Measurements from ENCODE around the gene BBS1. TPM values are rescaled to one million over a fixed set of nuclear protein-coding genes. Genes with fewer than 3 reads are reported as not detected.

The BBS1 gene
- total RNA-seq, 1 experiment from 2014 or later: 29.8 TPM

GRCh38 chr11:66562275-66562674 lies 51.8 kb downstream of the BBS1 start:
- Histone ChIP-seq H4K20me1 (ENCODE audit: insufficient read depth) (no peaks in the 10 kb centered on the region), H3K36me3 (ENCODE audit: control insufficient read depth in 1 of 2, insufficient read depth in 2 of 2, low read length in 2 of 2) (no peaks in the 10 kb centered on the region), H3K79me2 (ENCODE audit: insufficient read depth, low read length) (no peaks in the 10 kb centered on the region), H3K27me3 (ENCODE audit: insufficient read depth, low read length) (no peaks in the 10 kb centered on the region), H3K27ac (ENCODE audit: low read depth, low read length) (no peak overlapping the region), H3K9me2 (ENCODE audit: insufficient read depth) (no peaks in the 10 kb centered on the region), H3K4me2 (ENCODE audit: low read length) (no peak overlapping the region), H3K9me3 (ENCODE audit: control insufficient read depth in 1 of 2, insufficient read depth in 1 of 2, low read depth in 1 of 2, low read length in 2 of 2) (no peaks in the 10 kb centered on the region), H2AFZ (ENCODE audit: low read depth, low read length, poor library complexity, severe bottlenecking) (no peak overlapping the region), H3K9ac (ENCODE audit: low read length) (no peak overlapping the region), H3K4me3 (replicated peaks in 1 of 2; ENCODE audit: low read depth in 1 of 2, low read length in 2 of 2) (no peak overlapping the region), H3K4me1 (ENCODE audit: control insufficient read depth in 1 of 2, insufficient read depth in 2 of 2, low read length in 2 of 2) (no peaks in the 10 kb centered on the region)
- ChIA-PET RAD21 (ENCODE audit: low non-redundant PET in 1 of 2, low total read pairs in 2 of 2, uncharacterized antibody in 2 of 2, unreplicated experiment in 2 of 2) (no interaction called here), CTCF (no interaction called here), POLR2A (interaction anchor here (0.8 kb wide), 1 partner anchor 13 kb away, joined by 3 read pairs; no protein-coding TSS in a partner anchor)
- intact Hi-C loops (cut with micrococcal nuclease): no loop called here
- BruUV-seq (replicated peaks): no TSS peak
- TF ChIP-seq SRF (IDR thresholded peaks at IDR 0.05; ENCODE audit: low read depth) (no peak), ZFX (IDR thresholded peaks at IDR 0.05) (no peak), SIN3A (IDR thresholded peaks at IDR 0.05; ENCODE audit: low read depth) (no peak), RAD21 (IDR thresholded peaks at IDR 0.05; ENCODE audit: low read depth) (no peak), EZH2phosphoT487 (IDR thresholded peaks at IDR 0.05; ENCODE audit: borderline replicate concordance) (no peak), YY1 (IDR thresholded peaks at IDR 0.05; ENCODE audit: extremely low read depth, insufficient replicate concordance, low read depth, low read length) (no peak), CEBPB (IDR thresholded peaks at IDR 0.05; ENCODE audit: low read depth) (no peak), TCF7L2 (IDR thresholded peaks at IDR 0.05; ENCODE audit: borderline replicate concordance, extremely low read depth, insufficient read depth, insufficient read length) (no peak), POLR2AphosphoS5 (IDR thresholded peaks at IDR 0.05; ENCODE audit: low read depth, low read length) (no peak), POLR2A (IDR thresholded peaks at IDR 0.05; ENCODE audit: borderline replicate concordance, extremely low read depth, insufficient read depth, insufficient read length) (no peak), EGR1 (IDR thresholded peaks at IDR 0.05; ENCODE audit: low read depth) (no peak)
- DNase-seq (ENCODE audit: low read depth, low spot score): no peak
- no peak for ATAC-seq

DNA sequence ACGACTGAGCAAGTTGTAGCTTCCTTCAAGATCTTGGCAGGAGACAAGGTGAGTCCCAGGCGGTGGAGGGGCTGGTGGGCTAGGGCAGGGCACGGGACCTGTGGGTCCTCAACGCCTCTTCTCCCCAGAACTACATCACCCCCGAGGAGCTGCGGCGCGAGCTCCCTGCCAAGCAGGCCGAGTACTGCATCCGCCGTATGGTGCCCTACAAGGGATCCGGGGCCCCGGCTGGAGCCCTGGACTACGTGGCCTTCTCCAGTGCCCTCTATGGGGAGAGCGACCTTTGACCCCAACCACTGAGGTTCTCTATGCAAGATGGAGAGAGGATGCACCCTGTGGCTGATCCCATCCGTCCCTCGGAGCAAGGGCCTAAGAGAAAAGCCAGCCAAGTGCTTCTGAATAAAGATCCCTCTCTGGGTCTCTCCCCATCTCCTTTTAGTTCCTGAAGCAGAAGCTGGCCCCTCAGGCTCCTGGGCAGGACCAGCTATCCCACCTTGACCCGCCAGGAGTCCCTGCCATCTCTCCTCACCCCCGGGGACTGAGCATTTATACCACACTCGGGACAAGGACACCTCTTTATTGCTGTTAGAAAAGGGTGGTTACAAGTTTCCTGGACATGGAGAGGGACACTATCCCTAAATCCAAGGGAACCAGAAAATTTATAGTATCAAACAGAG lies 52.6 kb downstream of the BBS1 start:
- RAD21 ChIA-PET (ENCODE audit: low non-redundant PET in 1 of 2, low total read pairs in 2 of 2, uncharacterized antibody in 2 of 2, unreplicated experiment in 2 of 2): no interaction called here
- CTCF ChIA-PET: interaction anchor here (0.9 kb wide), 1 partner anchor 14 kb away, joined by 3 read pairs; no protein-coding TSS in a partner anchor
- intact Hi-C loops (cut with micrococcal nuclease): no loop called here
- TF ChIP-seq ZFX (IDR thresholded peaks at IDR 0.05): no peak
- TF ChIP-seq CBX3 (IDR thresholded peaks at IDR 0.05; ENCODE audit: low read depth): no peak
- no peak for TF ChIP-seq ZNF274 (IDR thresholded peaks at IDR 0.05; ENCODE audit: low read depth, low read length)
- no peak for TF ChIP-seq EZH2 (IDR thresholded peaks at IDR 0.05)
- no peak for TF ChIP-seq SP1 (IDR thresholded peaks at IDR 0.05; ENCODE audit: low read depth)
- TF ChIP-seq CTCF (IDR thresholded peaks at IDR 0.05 in 2 of 3, conservative IDR thresholded peaks at IDR 0.05 in 1 of 3; ENCODE audit: borderline replicate concordance in 1 of 3, insufficient read depth in 1 of 3, low read depth in 2 of 3, low read length in 2 of 3): no peak
- TF ChIP-seq, protein P1, sequence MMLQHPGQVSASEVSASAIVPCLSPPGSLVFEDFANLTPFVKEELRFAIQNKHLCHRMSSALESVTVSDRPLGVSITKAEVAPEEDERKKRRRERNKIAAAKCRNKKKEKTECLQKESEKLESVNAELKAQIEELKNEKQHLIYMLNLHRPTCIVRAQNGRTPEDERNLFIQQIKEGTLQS (IDR thresholded peaks at IDR 0.05): no peak
- no peak for TF ChIP-seq EGR1 (IDR thresholded peaks at IDR 0.05; ENCODE audit: low read depth)
- TF ChIP-seq CEBPB (IDR thresholded peaks at IDR 0.05; ENCODE audit: low read depth): no peak
- no peak for TF ChIP-seq SRF (IDR thresholded peaks at IDR 0.05; ENCODE audit: low read depth)
- TF ChIP-seq MAX (IDR thresholded peaks at IDR 0.05): no peak
- no peak for TF ChIP-seq EZH2phosphoT487 (IDR thresholded peaks at IDR 0.05; ENCODE audit: borderline replicate concordance)
- TF ChIP-seq ELF1 (IDR thresholded peaks at IDR 0.05; ENCODE audit: borderline replicate concordance, low read depth): no peak
- no peak for TF ChIP-seq POLR2A (IDR thresholded peaks at IDR 0.05; ENCODE audit: borderline replicate concordance, extremely low read depth, insufficient read depth, insufficient read length)
- TF ChIP-seq FOSL1 (IDR thresholded peaks at IDR 0.05; ENCODE audit: low read depth): no peak
- TF ChIP-seq RAD21 (IDR thresholded peaks at IDR 0.05; ENCODE audit: low read depth): no peak

More for the DNA sequence above, 52.6 kb downstream of the BBS1 start:
- Histone ChIP-seq H3K27ac (ENCODE audit: low read depth, low read length) (no peak overlapping the region), H4K20me1 (ENCODE audit: insufficient read depth) (no peaks in the 10 kb centered on the region), H3K4me2 (ENCODE audit: low read length) (no peak overlapping the region), H3K9me2 (ENCODE audit: insufficient read depth) (no peaks in the 10 kb centered on the region), H2AFZ (ENCODE audit: low read depth, low read length, poor library complexity, severe bottlenecking) (no peak overlapping the region), H3K4me3 (replicated peaks in 1 of 2; ENCODE audit: low read depth in 1 of 2, low read length in 2 of 2) (no peak overlapping the region), H3K36me3 (ENCODE audit: control insufficient read depth in 1 of 2, insufficient read depth in 2 of 2, low read length in 2 of 2) (no peaks in the 10 kb centered on the region), H3K27me3 (ENCODE audit: insufficient read depth, low read length) (no peaks in the 10 kb centered on the region), H3K9me3 (ENCODE audit: control insufficient read depth in 1 of 2, insufficient read depth in 1 of 2, low read depth in 1 of 2, low read length in 2 of 2) (no peaks in the 10 kb centered on the region), H3K4me1 (ENCODE audit: control insufficient read depth in 1 of 2, insufficient read depth in 2 of 2, low read length in 2 of 2) (no peaks in the 10 kb centered on the region), H3K9ac (ENCODE audit: low read length) (no peak overlapping the region), H3K79me2 (ENCODE audit: insufficient read depth, low read length) (no peaks in the 10 kb centered on the region)
- POLR2A ChIA-PET: no interaction called here
- no peak for ATAC-seq
- BruUV-seq (replicated peaks): no TSS peak
- DNase-seq (ENCODE audit: low read depth, low spot score): no peak
